HFF-Myc (cell line): Measurements from ENCODE around the gene DLGAP1.

Experiments
- DNase-seq: peaks from one replicate; pipeline ENCODE4 v3.0.0-alpha.2; 2011; ENCODE audit warnings: low read depth; ENCODE audit errors: extremely low read depth
- H3K4me3 ChIP-seq: replicated peaks from 2 replicates; pipeline ENCODE4 v1.5.1; 2011; ENCODE audit warnings: low read depth, mild to moderate bottlenecking, control low read depth, low read length
- TF ChIP-seq, protein P1 (sequence below): IDR thresholded peaks from 2 replicates; pipeline ENCODE4 v1.5.1; 2012; ENCODE audit warnings: mild to moderate bottlenecking, low read depth, low read length, control low read depth; ENCODE audit errors: missing control alignments

DLGAP1 gene

DNA sequence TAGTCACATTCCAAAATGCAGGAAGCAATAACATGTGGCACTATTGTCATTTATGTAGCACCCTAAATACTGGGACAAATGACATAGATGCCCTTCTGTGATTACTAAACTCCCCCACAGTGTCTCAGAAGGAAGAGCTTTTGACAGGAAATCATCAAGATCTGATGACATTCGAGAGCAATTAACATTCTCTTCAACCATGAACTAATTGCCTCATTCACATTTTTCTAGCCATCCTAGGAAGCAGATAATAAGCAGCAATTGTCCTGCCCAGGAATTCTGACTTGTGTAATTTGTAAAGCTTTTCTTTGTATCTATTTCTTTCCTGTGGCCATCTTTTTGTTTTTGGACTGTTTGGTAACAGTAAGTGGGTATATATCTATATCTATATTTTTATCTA, 712.6 kb downstream of the DLGAP1 start:
- TF ChIP-seq, protein P1, sequence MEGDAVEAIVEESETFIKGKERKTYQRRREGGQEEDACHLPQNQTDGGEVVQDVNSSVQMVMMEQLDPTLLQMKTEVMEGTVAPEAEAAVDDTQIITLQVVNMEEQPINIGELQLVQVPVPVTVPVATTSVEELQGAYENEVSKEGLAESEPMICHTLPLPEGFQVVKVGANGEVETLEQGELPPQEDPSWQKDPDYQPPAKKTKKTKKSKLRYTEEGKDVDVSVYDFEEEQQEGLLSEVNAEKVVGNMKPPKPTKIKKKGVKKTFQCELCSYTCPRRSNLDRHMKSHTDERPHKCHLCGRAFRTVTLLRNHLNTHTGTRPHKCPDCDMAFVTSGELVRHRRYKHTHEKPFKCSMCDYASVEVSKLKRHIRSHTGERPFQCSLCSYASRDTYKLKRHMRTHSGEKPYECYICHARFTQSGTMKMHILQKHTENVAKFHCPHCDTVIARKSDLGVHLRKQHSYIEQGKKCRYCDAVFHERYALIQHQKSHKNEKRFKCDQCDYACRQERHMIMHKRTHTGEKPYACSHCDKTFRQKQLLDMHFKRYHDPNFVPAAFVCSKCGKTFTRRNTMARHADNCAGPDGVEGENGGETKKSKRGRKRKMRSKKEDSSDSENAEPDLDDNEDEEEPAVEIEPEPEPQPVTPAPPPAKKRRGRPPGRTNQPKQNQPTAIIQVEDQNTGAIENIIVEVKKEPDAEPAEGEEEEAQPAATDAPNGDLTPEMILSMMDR = no peak
- no peak for DNase-seq
- H3K4me3 ChIP-seq = no peak overlapping the region

DNA sequence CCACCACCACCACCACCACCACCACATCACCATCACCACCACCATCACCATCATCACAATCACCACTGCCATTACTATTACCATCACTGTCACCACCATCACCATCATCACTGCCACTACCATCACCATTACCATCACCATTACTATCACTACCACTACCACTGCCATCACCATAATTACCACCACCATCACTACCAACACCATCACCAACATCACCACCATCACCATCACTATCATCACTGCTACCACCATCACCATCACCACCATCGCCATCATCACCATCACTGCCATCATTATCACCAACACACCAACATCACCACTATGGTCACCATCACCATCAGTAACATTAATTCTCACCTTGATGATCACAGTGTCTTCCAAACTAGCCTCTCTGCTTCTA, 713.8 kb downstream of the DLGAP1 start:
- H3K4me3 ChIP-seq = no peak overlapping the region
- TF ChIP-seq, protein P1 = no peak
- no peak for DNase-seq

DNA sequence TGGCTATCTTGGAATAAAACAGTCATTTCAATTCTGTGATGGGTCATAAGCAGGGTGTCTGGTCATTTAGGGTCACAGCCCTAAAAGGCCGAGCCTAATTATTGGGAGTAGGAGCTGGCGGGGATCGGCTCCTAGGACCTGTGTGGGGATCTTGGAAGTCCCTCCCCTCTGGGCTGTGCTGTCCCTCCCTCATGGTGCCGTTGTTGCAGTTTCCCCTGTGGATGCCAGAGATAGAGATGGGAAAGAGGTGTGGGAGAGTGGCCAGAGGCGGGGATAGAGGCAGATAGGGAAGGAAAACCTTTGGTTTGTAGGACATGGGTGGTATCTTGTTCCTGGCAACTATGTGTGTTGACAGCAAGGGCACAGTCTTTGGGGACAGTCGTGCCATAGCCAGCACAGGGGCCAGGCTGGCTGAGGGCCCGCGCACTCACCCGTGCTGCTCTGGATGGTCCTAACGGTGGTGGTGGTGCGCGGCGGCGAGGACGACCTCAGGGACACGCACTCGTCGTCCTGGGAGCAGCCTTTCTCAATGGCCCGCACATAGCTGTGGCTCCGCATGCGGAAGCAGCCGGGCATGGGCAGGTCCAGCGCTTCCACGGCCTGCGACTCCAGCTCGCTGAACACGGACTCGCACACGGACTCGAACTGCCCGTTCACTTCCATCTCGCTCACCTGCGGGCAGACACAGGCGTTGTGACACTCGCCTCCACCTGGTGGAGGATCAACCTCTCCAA, 726.2 kb downstream of the DLGAP1 start:
- H3K4me3 ChIP-seq = no peak overlapping the region
- TF ChIP-seq, protein P1 = no peak
- no peak for DNase-seq

DNA sequence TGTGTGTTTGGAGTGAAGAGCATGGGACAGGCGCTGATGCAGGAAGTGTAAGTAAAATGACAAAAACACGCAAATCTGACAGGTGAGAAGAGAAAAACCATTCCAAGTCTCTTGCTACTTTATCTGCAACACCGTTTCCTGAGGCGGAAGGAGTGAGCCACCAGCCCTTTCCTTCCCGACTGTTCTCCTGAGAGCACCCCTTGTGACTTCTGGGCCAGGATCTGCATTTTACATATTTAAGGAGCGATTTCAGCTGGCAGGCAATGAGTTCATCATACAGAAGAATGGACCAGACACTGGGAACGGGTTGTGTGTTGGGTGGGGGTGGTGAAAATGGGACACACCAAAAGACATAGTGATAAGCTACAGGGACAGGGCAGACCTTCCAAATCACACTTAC, 727.8 kb downstream of the DLGAP1 start:
- TF ChIP-seq, protein P1 = no peak

DNA sequence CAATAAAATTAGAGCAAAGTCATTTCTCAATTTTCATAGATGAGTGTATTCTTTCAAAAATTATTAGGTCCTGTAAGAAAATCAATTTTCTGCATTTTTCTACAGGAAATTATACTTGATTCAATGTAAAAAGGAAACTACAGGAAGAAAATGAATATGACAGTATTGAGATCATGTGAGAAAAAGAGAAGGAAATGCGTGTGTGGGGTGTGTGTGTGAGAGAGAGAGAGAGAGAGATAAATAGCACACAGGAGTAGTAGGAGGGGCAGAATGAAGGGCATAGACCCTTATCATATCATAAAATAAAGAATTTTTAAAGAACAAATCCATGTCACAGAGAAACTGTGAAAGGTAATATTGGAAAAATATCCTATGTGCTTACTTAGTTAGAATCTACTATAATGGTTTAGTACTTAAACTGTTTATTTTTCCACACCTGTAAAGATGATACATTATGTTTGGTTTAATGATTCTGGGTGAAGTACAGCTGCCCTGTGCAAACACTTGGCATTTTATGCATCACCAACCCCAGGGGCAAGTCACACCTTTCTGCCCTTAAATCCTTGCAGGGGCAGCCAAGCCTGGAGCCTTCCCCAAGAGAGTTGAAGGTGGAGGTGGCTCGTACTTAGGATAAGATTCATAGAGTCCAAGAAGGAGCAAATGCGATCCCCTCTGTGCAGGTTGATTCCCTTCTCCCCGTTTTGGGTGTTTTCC, 728.7 kb downstream of the DLGAP1 start:
- no peak overlapping the region for H3K4me3 ChIP-seq
- TF ChIP-seq, protein P1 = no peak
- no peak for DNase-seq

More for the DNA sequence above, 727.8 kb downstream of the DLGAP1 start:
- no peak overlapping the region for H3K4me3 ChIP-seq
- DNase-seq = no peak

DNA sequence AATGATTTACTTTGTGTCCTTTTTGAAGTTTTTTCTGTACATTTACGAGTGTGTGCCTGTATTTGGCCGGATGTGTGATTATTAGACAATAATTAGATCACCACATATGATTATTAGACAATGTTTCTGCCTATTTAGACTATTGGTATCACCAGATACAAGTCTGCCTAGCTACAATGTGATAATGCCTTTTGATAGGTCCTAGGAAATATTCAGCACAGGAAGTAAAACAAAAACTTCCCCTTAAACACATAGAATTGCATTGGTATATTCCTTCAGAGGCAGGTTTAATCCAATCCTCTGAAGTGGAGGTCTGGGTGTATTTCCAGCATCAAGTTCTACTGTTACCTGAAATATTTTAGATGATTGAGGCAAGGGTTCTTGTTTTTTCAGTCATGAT, 730.0 kb downstream of the DLGAP1 start:
- DNase-seq = no peak
- no peak overlapping the region for H3K4me3 ChIP-seq
- TF ChIP-seq, protein P1 = no peak

DNA sequence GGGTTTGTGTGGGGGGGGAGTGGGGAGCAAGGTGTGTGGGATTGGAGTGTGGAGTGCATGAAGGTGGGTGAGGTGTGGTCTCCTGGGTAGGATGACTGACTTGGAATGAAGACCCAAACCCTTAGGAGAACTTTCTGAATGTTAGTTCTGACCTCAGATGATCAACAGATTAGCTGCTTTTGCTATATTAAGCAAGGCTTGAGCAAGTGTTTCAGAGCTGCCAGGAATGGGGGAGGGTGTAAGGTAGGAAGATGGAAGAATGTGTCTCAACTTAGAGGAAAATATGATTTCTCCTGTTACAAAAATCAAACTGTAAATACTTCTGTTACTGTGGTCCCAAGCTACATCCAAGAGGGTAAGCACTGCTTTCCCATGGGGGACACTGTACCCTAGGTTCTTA, 731.6 kb downstream of the DLGAP1 start:
- DNase-seq = no peak
- no peak overlapping the region for H3K4me3 ChIP-seq
- TF ChIP-seq, protein P1 = no peak
